GM21447 (cell line): ENCODE measurements around the gene CLDN25.
"Not testable (repeated sequence)": the region's sequence is repeated elsewhere in the genome, so short reads cannot be mapped to it uniquely, and the experiment has no call there.

Source experiments
- ATAC-seq: cut with Tn5 transposase; IDR thresholded peaks from one replicate; pipeline ENCODE4 v1.9.1; 2021; ENCODE audit not compliant: unreplicated experiment

Gene CLDN25

GRCh38 chr11:113779496-113779895 lies at the start of gene CLDN25:
TSS of gene CLDN25 (plus strand) at chr11:113779796. CDS start at chr11:113779796, 0 bp downstream.
- ATAC-seq, result no peak

GRCh38 chr11:113730887-113731726 lies 48.5 kb upstream of the CLDN25 start:
- ATAC-seq, result no peak

GRCh38 chr11:113732092-113732491 lies 47.5 kb upstream of the CLDN25 start:
- ATAC-seq, result no peak

- ATAC-seq, result no peak
Observed at GRCh38 chr11:113736323-113736722, 43.3 kb upstream of the CLDN25 start.

GRCh38 chr11:113752932-113753331 lies 26.7 kb upstream of the CLDN25 start:
- no peak for ATAC-seq

- no peak for ATAC-seq
Observed at GRCh38 chr11:113760241-113760640, 19.4 kb upstream of the CLDN25 start.

- not testable (repeated sequence) for ATAC-seq
Observed at GRCh38 chr11:113763040-113763439, 16.6 kb upstream of the CLDN25 start.

- no peak for ATAC-seq
Observed at GRCh38 chr11:113764527-113765219, 14.9 kb upstream of the CLDN25 start.

GRCh38 chr11:113771964-113772363 lies 7.6 kb upstream of the CLDN25 start:
- ATAC-seq, result no peak

- ATAC-seq, result no peak
Observed at GRCh38 chr11:113773092-113773415, 6.5 kb upstream of the CLDN25 start.

- peak; percentile 95 for ATAC-seq
Observed at GRCh38 chr11:113773416-113774173, 6.0 kb upstream of the CLDN25 start, which contains the start of gene ZW10. TSS of gene ZW10 (minus strand) at chr11:113773692. CDS start at chr11:113773666, 26 bp downstream.

GRCh38 chr11:113774174-113774503 lies 5.5 kb upstream of the CLDN25 start:
- ATAC-seq, result no peak

GRCh38 chr11:113778111-113778910 lies 1.3 kb upstream of the CLDN25 start:
- ATAC-seq, result no peak

GRCh38 chr11:113781682-113782081 lies 2.1 kb downstream of the CLDN25 start:
- no peak for ATAC-seq

GRCh38 chr11:113782134-113782533 lies 2.5 kb downstream of the CLDN25 start:
- no peak for ATAC-seq

GRCh38 chr11:113789016-113789415 lies 9.4 kb downstream of the CLDN25 start:
- ATAC-seq, result not testable (repeated sequence)

- no peak for ATAC-seq
Observed at GRCh38 chr11:113789675-113790320, 10.2 kb downstream of the CLDN25 start.

GRCh38 chr11:113796663-113797259 lies 17.2 kb downstream of the CLDN25 start:
- ATAC-seq, result peak; percentile 75

- ATAC-seq, result no peak
Observed at GRCh38 chr11:113802621-113803020, 23.0 kb downstream of the CLDN25 start.

GRCh38 chr11:113805640-113806039 lies 26.0 kb downstream of the CLDN25 start:
- ATAC-seq, result no peak
